Spleen (tissue), 11 donors: ENCODE data around the gene CYP19A1. TPM values are rescaled to one million over a fixed set of nuclear protein-coding genes. Genes with fewer than 3 reads are reported as not detected.
A peak's percentile ranks its signal among the peaks of the same experiment; 100 is the strongest.

ENCODE experiments used
- DNase-seq: peaks from one replicate; pipeline ENCODE4 v3.0.0-alpha.2; 2020
- H3K27ac ChIP-seq, 8 donors: fragments of 200-600 bp; sonication (generic) in 7 of 8; 1 replicate in 4 of 8; 2 replicates in 4 of 8; pipeline versions ENCODE4 v1.5.0 to v1.8.0; 2016 to 2021; ENCODE audit warnings: inconsistent platforms in 4 of 8, mild to moderate bottlenecking in 4 of 8, moderate library complexity in 1 of 8
- H3K27me3 ChIP-seq, 7 donors: fragments of 200-600 bp; sonication (generic) in 6 of 7; replicated peaks in 1 of 7; 1 replicate in 4 of 7; 2 replicates in 3 of 7; pipeline versions ENCODE4 v1.5.0 to v1.8.0; 2016 to 2021; ENCODE audit warnings: inconsistent platforms in 3 of 7, mild to moderate bottlenecking in 1 of 7
- H3K36me3 ChIP-seq, 6 donors: fragments of 200-600 bp; sonication (generic) in 5 of 6; 1 replicate in 4 of 6; 2 replicates in 2 of 6; pipeline versions ENCODE4 v1.5.0 to v1.8.0; 2016 to 2021; ENCODE audit warnings: inconsistent platforms in 2 of 6
- H3K4me1 ChIP-seq, 6 donors: fragments of 200-600 bp; sonication (generic) in 5 of 6; 1 replicate in 3 of 6; 2 replicates in 3 of 6; pipeline versions ENCODE4 v1.5.0 to v1.8.0; 2016 to 2021; ENCODE audit warnings: inconsistent platforms in 3 of 6
- H3K4me3 ChIP-seq, 8 donors: fragments of 200-600 bp; sonication (generic) in 7 of 8; 1 replicate in 4 of 8; 2 replicates in 4 of 8; pipeline versions ENCODE4 v1.5.0 to v1.8.0; 2016 to 2021; ENCODE audit warnings: inconsistent platforms in 4 of 8, mild to moderate bottlenecking in 4 of 8, moderate library complexity in 2 of 8
- H3K9me3 ChIP-seq, 8 donors: fragments of 200-600 bp; sonication (generic) in 7 of 8; 1 replicate in 4 of 8; 2 replicates in 4 of 8; pipeline versions ENCODE4 v1.5.0 to v1.8.0; 2016 to 2021; ENCODE audit warnings: inconsistent platforms in 4 of 8
- CTCF ChIP-seq, 11 experiments: fragments of 200-600 bp in 7 of 11; fragments of 450-650 bp in 4 of 11; sonication (generic) in 4 of 11; IDR thresholded peaks in 8 of 11; conservative IDR thresholded peaks in 3 of 11; 1 replicate in 7 of 11; 2 replicates in 4 of 11; pipeline versions ENCODE4 v1.4.0 to v1.8.0; 2016 to 2021; ENCODE audit warnings: antibody characterized with exemption in 11 of 11, inconsistent platforms in 4 of 11, mild to moderate bottlenecking in 1 of 11
- POLR2A ChIP-seq, 3 donors: fragments of 450-650 bp; IDR thresholded peaks; one replicate each; pipeline ENCODE4 v1.5.1; 2017; ENCODE audit warnings: antibody characterized with exemption in 3 of 3, mild to moderate bottlenecking in 1 of 3
- POLR2AphosphoS5 ChIP-seq, 3 donors: sonication (generic); formaldehyde crosslinking; IDR thresholded peaks; one replicate each; pipeline ENCODE4 v1.5.1; 2017; ENCODE audit warnings: antibody characterized with exemption in 3 of 3
- WGBS, 5 donors: extraction: QIAGEN DNeasy Blood & Tissue Kit in 3 of 5; methylation state at CpG; one replicate each; pipeline versions ENCODE4 v1.1.5 to v1.1.7; 2013 to 2018; 5-methylcytosine and 5-hydroxymethylcytosine counted together
- intact Hi-C: fragments of 100-400 bp; cut with DNase I; formaldehyde crosslinking; loops from one replicate; pipeline ENCODE4 v1.15.0; 2023; ENCODE audit warnings: low total_unique reads
- polyA plus RNA-seq, 3 donors: library from polyadenylated mRNA; stranded (reverse); fragments of 200-250 nt; gene quantifications; one replicate each; pipeline ENCODE4 v1.2.1, GENCODE V29; 2013
- total RNA-seq, 7 donors: library from RNA; depleted of rRNA in 3 of 7; stranded (reverse); fragments of >200 nt in 3 of 7; fragmentation: NEBNext Ultra II Directional in 4 of 7; extraction: Animal tissue kit (Norgen Biotek cat#: 25700) in 4 of 7; gene quantifications; one replicate each; pipeline versions ENCODE4 v1.1.0 to v1.2.1, GENCODE V29; 2016 to 2021
- donor health status: healthy with polysubstance abuse.
- donor health status: DM: no; HTN: no; CAD: no; lungs with moderate emphysema.
- donor health status: DM: no; HTN: no; CAD: no.
- donor health status: Bipolar disorder and iron deficiency.
- donor health status: healthy.
- donor health status: DM: no; HTN: no; CAD: no.
- donor health status: DM: yes; HTN: yes; CAD: no.

Gene CYP19A1
- total and polyA plus RNA-seq, 10 donors: 0.13 to 5.6 (median 0.96) TPM; not detected in 1

- no peaks in the 10 kb centered on the region for H3K36me3 ChIP-seq
- intact Hi-C loops: no loop called here
- H3K27me3 ChIP-seq: peaks cover 0 to 53% (median 12%) of the 10 kb centered on the region in 7 donors
- H3K9me3 ChIP-seq: peaks cover 0 to 4% (median 1%) of the 10 kb centered on the region in 8 donors
- H3K4me1 ChIP-seq: peaks cover 9 to 23% (median 19%) of the 10 kb centered on the region in 6 donors
- 2 to 8% (median 2%) methylated on average over 24 to 47 of the region's 47 CpGs for WGBS, 5 donors
- no peak for DNase-seq
- H3K4me3 ChIP-seq: peak overlapping the region; percentile 22 to 69 (median 40)
- H3K27ac ChIP-seq: peak overlapping the region in 2 of 8 donors; percentile 14 to 40
- no peak for TF ChIP-seq POLR2A (IDR thresholded peaks at IDR 0.05)
- TF ChIP-seq POLR2AphosphoS5 (IDR thresholded peaks at IDR 0.05): peak in 1 of 3 donors; percentile 20
Measured at GRCh38 chr15:51267051-51267702, 71.2 kb downstream of the CYP19A1 start.

DNA sequence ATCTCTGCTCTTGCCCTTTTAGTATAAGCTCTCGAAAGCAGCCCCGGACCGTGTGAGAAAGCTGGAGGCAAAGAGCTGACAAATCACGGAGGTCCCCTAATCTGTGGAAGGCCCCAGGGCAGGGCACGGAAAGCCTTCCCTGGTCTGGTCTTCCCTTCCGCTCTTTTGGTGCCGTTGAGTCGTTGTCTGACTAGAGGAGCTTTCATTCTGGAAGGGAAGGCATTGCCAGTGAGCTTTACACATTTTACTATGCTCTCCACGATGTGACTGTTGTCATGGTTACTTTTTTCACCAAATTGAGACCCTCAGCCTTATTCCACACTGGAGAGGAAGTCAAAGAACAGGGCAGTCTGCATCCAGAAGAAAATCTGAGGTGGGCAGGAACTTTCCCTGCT lies 71.7 kb downstream of the CYP19A1 start:
- 53 to 55% (median 54%) methylated on average over 9 of the region's 9 CpGs for WGBS, 5 donors
- TF ChIP-seq CTCF (IDR thresholded peaks at IDR 0.05 in 8 of 11, conservative IDR thresholded peaks at IDR 0.05 in 3 of 11) (no peak), POLR2AphosphoS5 (IDR thresholded peaks at IDR 0.05) (no peak)
- H3K27ac ChIP-seq: peak overlapping the region in 1 of 8 donors; percentile 14
- peaks cover 0 to 9% (median 6%) of the 10 kb centered on the region in 8 donors for H3K9me3 ChIP-seq
- no peaks in the 10 kb centered on the region for H3K36me3 ChIP-seq
- DNase-seq: no peak
- peak overlapping the region in 6 of 8 donors; percentile 32 to 69 (median 44) for H3K4me3 ChIP-seq
- H3K27me3 ChIP-seq: peaks cover 0 to 53% (median 12%) of the 10 kb centered on the region in 7 donors
- H3K4me1 ChIP-seq: peaks cover 9 to 23% (median 19%) of the 10 kb centered on the region in 6 donors
- intact Hi-C loops: no loop called here

DNA sequence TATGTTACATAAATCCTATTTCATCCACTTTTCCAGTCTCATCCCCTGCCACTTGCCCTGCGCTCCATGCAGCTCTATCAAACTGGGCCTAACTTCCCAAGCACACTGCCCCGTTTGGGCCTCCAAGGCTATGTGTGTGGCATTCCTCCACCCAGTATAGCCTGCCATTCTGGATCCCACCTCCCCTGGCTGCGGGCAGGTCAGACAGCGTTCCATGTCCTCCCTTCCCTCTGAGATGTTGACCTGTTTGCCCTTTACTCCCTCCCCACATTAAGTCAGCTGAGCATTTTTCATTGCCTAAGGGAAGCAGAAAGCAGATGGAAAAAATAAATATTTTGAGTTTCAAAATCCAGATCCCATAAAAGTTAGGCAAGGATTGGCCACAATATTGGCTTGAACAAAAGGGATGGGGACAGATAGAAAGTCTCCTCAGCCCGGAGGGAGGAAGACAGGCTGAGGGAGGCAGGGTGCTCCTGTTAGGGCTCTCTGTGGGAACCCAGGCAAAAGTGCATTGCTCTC lies 73.3 kb downstream of the CYP19A1 start:
- WGBS, 5 donors: 82 to 96% (median 92%) methylated on average over 5 of the region's 5 CpGs
- intact Hi-C loops: no loop called here
- TF ChIP-seq POLR2A (IDR thresholded peaks at IDR 0.05) (no peak), CTCF (IDR thresholded peaks at IDR 0.05 in 8 of 11, conservative IDR thresholded peaks at IDR 0.05 in 3 of 11) (no peak), POLR2AphosphoS5 (IDR thresholded peaks at IDR 0.05) (no peak)

GRCh38 chr15:51263726-51264125 lies 74.7 kb downstream of the CYP19A1 start:
- TF ChIP-seq POLR2AphosphoS5 (IDR thresholded peaks at IDR 0.05) (no peak), POLR2A (IDR thresholded peaks at IDR 0.05) (no peak), CTCF (IDR thresholded peaks at IDR 0.05 in 8 of 11, conservative IDR thresholded peaks at IDR 0.05 in 3 of 11) (no peak)
- no peak overlapping the region for H3K27ac ChIP-seq
- H3K4me3 ChIP-seq: no peak overlapping the region
- DNase-seq: no peak
- peaks cover 9 to 23% (median 19%) of the 10 kb centered on the region in 6 donors for H3K4me1 ChIP-seq
- peaks cover 0 to 44% (median 12%) of the 10 kb centered on the region in 7 donors for H3K27me3 ChIP-seq
- intact Hi-C loops: no loop called here
- H3K36me3 ChIP-seq: no peaks in the 10 kb centered on the region
- peaks cover 0 to 16% (median 7%) of the 10 kb centered on the region in 8 donors for H3K9me3 ChIP-seq

More for the DNA sequence above, 73.3 kb downstream of the CYP19A1 start:
- Histone ChIP-seq H3K4me1 (peaks cover 9 to 23% (median 19%) of the 10 kb centered on the region in 6 donors), H3K36me3 (no peaks in the 10 kb centered on the region), H3K27me3 (peaks cover 0 to 53% (median 12%) of the 10 kb centered on the region in 7 donors), H3K9me3 (peaks cover 0 to 16% (median 7%) of the 10 kb centered on the region in 8 donors), H3K4me3 (no peak overlapping the region), H3K27ac (no peak overlapping the region)
- DNase-seq: no peak
